BLaER1 (cell line): Measurements from ENCODE around the gene RPL19.

Source experiments
- H3K27ac ChIP-seq: shearing (Covaris generic); formaldehyde crosslinking; 2 replicates; pipeline ENCODE4 v1.8.1; 2022
- H3K27me3 ChIP-seq: shearing (Covaris generic); formaldehyde crosslinking; 2 replicates; pipeline ENCODE4 v1.8.1; 2022
- H3K36me3 ChIP-seq: shearing (Covaris generic); formaldehyde crosslinking; 2 replicates; pipeline ENCODE4 v1.8.1; 2022
- H3K4me1 ChIP-seq: shearing (Covaris generic); formaldehyde crosslinking; 2 replicates; pipeline ENCODE4 v1.8.1; 2022
- H3K4me2 ChIP-seq: shearing (Covaris generic); formaldehyde crosslinking; 2 replicates; pipeline ENCODE4 v1.8.1; 2022
- H3K4me3 ChIP-seq: shearing (Covaris generic); formaldehyde crosslinking; 2 replicates; pipeline ENCODE4 v1.8.1; 2022
- H3K9ac ChIP-seq: shearing (Covaris generic); formaldehyde crosslinking; 2 replicates; pipeline ENCODE4 v1.8.1; 2022
- H3K9me3 ChIP-seq: shearing (Covaris generic); formaldehyde crosslinking; 2 replicates; pipeline ENCODE4 v1.8.1; 2022
- H4K20me1 ChIP-seq: shearing (Covaris generic); formaldehyde crosslinking; 2 replicates; pipeline ENCODE4 v1.8.1; 2022
- Cebpa-rat ChIP-seq: shearing (Covaris generic); IDR thresholded peaks from 2 replicates; pipeline ENCODE4 v1.8.1; 2022

The RPL19 gene

DNA sequence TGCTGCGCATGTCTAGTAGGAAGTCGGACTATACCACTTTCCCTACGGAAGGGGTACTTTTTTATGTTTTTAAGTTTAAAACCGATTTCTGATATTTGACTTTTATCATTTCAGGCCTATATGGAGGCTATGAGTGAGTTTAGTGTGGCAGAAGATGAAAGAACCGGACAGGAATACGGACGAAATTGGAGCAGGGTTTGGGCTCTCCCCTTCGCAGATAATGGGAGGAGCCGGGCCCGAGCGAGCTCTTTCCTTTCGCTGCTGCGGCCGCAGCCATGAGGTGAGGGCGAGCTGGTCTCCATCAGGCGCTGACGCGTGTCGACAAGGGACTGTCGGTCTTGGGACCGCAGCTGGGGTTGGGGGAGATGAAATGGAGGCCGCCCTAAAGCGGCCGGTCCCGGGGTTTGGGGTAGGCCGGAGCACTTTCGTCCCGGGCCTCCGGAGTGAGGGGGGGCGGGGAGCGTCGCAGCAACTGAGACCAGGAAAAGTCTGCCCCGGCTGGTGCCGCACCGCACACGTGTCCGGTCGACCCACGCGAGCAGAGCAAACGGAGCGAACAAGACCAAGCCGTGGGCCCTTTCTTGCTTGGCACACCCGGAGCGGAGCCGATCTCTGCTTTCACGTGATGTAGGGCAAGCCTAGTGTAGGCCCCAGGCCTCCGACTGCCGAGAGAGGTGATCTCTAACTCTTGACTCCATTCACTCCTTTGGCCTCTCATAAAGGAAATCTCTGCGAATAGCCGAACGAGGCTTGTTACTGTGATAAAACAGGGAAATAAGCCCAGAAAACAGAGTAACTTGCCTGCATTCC, at the start of gene RPL19:
Gene RPL19 (plus strand): TSS at position 214 of the 810 bp plus-strand sequence. CDS start 62 bp downstream, at position 276.
- TF ChIP-seq Cebpa-rat: no peak
- Histone ChIP-seq H3K9me3 (no peaks in the 10 kb centered on the region), H4K20me1 (peaks cover 56% of the 10 kb centered on the region), H3K36me3 (peaks cover 44% of the 10 kb centered on the region), H3K4me2 (peak within 1 kb of the TSS; percentile 98), H3K9ac (peak within 1 kb of the TSS; percentile 99), H3K27me3 (no peaks in the 10 kb centered on the region), H3K4me1 (peaks cover 67% of the 10 kb centered on the region), H3K27ac (peak within 1 kb of the TSS; percentile 100), H3K4me3 (peak within 1 kb of the TSS; percentile 94)

GRCh38 chr17:39150795-39151149, 49.3 kb upstream of the RPL19 start:
- Histone ChIP-seq H3K4me3 (peak overlapping the region; percentile 55), H3K27ac (no peak overlapping the region), H3K27me3 (peaks cover 43% of the 10 kb centered on the region), H4K20me1 (peaks cover 9% of the 10 kb centered on the region; the same call in 1 of the 2 replicates), H3K9ac (no peak overlapping the region), H3K4me1 (peaks cover 25% of the 10 kb centered on the region), H3K36me3 (no peaks in the 10 kb centered on the region), H3K4me2 (peak overlapping the region; percentile 78), H3K9me3 (no peaks in the 10 kb centered on the region)
- no peak for TF ChIP-seq Cebpa-rat

DNA sequence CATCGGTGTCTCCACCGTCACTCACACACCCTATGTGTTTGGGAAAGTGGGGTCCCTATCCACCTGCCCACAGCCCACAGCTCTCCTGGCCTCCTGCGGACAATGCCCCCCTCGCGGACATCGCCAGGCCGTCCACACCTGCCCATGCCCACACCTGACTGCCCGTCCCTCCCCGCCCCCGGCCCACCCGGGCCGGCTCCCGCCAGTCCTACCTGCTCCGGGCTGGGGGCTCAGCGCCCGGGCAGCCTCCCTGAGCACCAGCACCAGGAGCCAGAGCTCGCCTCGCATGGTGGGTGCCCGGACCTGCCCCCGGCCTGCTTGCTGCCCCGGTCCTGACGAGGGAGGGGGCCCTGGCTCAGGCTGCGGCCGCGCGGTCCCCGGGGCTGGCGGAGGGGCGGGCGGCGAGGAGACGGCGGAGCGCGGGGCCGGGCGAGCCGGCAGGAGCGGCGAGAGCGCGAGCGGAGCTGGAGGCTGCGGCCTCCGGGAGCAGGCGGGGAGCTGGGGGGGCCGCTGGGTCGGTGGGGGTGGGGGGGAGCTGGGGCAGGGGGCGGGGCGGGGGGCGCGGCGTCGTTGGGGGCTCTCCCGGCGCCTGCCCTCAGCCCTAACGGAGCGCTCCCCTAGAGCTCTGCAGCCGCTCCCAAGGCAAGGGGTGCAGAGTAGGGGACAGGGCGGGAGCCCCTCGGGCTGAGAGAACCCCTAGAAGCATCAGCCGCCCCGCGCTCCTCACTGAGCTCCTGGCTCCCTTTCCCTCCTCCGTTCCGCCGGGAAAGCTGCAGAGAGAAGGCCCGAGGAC, 48.7 kb upstream of the RPL19 start, which contains the start of gene PLXDC1:
Gene PLXDC1 (minus strand): TSS at position 488 of the 793 bp plus-strand sequence. CDS start 200 bp downstream, at position 288.
- peaks cover 25% of the 10 kb centered on the region for H3K4me1 ChIP-seq
- H3K27me3 ChIP-seq: peaks cover 43% of the 10 kb centered on the region
- H4K20me1 ChIP-seq: peaks cover 9% of the 10 kb centered on the region; the same call in 1 of the 2 replicates
- 0 out of 2 replicates have a peak within 1 kb of the TSS, but pooled peaks have one; percentile 89 for H3K9ac ChIP-seq
- H3K9me3 ChIP-seq: no peaks in the 10 kb centered on the region
- H3K36me3 ChIP-seq: no peaks in the 10 kb centered on the region
- peak within 1 kb of the TSS; percentile 90 for H3K4me2 ChIP-seq
- H3K27ac ChIP-seq: no peak within 1 kb of the TSS
- H3K4me3 ChIP-seq: peak within 1 kb of the TSS; percentile 89
- TF ChIP-seq Cebpa-rat: no peak

DNA sequence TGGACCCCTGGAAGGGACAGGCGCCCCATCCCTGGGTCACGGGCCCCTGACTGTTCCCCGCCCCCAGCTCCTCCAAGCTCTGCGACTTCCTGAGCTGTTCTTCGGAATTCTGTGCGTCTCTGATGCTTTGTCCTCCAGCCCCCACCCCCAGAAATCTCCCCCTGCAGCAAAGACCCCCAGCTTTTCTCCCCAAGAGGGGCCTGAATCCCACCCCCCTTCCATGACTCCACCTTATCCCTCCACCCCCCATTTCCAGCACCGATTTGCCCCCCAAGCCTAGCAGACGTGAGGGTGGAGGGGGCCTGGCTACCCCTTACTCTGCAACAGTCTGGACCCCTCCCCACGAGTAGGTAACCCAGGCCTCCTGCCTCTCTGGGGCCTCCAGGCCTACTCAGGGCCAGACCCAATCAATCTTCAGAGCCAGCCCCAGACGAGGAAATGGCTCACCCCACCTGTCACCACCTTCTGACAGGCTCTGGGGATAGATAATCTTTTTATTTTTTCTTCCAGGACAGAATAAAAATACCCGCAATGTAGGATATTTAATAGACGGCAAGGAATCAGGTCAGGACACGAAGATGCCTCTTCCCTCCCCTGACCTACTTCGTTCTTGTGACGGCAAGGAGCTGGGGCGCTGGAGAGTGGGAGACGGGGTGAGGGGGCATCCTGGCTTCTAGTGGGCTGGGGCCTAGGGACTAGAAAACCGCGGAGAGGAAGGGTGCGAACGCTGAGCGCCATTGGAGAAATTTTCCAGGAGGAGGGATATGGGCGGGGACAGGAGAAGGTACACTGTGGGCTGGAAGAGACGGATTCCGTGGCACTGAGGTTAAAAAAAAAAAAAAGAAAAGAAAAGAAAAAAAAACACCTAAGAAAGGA, 47.9 kb upstream of the RPL19 start:
- Histone ChIP-seq H3K4me3 (peak overlapping the region; percentile 89), H3K27ac (no peak overlapping the region), H3K4me1 (peaks cover 25% of the 10 kb centered on the region), H3K9me3 (no peaks in the 10 kb centered on the region), H3K27me3 (peaks cover 43% of the 10 kb centered on the region), H3K36me3 (no peaks in the 10 kb centered on the region), H4K20me1 (peaks cover 9% of the 10 kb centered on the region; the same call in 1 of the 2 replicates), H3K9ac (peak overlapping the region; percentile 89; the same call in 1 of the 2 replicates), H3K4me2 (peak overlapping the region; percentile 90)
- TF ChIP-seq Cebpa-rat: no peak

DNA sequence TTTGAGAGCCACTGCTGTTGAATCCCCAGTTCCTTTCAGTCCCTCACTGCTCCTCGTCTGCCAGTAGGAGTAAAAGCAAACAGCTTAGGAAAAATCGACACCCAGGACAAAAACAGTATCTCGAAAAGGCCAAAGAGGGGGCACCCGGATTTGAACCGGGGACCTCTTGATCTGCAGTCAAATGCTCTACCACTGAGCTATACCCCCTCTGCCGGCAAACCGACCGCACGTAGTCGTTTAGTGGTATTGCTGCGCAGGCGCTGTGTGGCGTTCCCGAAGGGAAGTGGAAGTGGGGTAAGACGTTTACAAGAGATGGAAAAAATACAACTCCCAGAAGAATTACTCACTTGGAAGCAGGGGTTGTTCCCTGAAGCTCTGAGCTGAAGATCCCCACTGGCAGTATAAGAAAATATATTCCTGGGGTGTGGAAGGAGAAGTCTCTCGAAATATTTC, 46.5 kb upstream of the RPL19 start:
- Histone ChIP-seq H3K9ac (peak overlapping the region; percentile 89), H3K4me2 (peak overlapping the region; percentile 90), H4K20me1 (peaks cover 9% of the 10 kb centered on the region; the same call in 1 of the 2 replicates), H3K4me3 (peak overlapping the region; percentile 89), H3K27ac (peak overlapping the region; percentile 77), H3K27me3 (peaks cover 42% of the 10 kb centered on the region), H3K9me3 (no peaks in the 10 kb centered on the region), H3K4me1 (peaks cover 25% of the 10 kb centered on the region), H3K36me3 (no peaks in the 10 kb centered on the region)
- no peak for TF ChIP-seq Cebpa-rat

DNA sequence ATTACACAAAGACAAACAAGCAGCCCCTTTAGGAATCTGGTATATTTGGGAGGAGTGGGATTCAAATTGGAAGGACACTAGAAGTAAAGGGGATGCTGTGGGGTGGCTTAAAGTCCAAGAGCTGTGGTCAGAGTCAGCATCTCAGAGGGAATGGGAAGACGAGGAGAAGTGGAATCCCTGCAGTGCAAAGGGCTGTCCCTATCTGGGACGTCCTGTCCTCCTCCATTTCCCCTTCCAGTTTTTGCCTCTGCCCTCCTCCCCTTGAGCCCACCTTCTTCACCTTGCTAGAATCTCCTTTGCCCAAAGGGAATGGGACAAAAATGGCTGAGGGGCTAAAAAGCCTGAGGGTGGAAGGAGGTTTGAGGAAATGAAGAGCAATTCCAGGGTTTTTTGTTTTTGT, 44.4 kb upstream of the RPL19 start:
- peaks cover 29% of the 10 kb centered on the region for H3K4me1 ChIP-seq
- H3K9me3 ChIP-seq: no peaks in the 10 kb centered on the region
- H3K9ac ChIP-seq: no peak overlapping the region
- H3K27me3 ChIP-seq: peaks cover 22% of the 10 kb centered on the region
- H3K4me3 ChIP-seq: no peak overlapping the region
- no peak overlapping the region for H3K27ac ChIP-seq
- peaks cover 4% of the 10 kb centered on the region; the same call in 1 of the 2 replicates for H4K20me1 ChIP-seq
- peak overlapping the region; percentile 90; the same call in 1 of the 2 replicates for H3K4me2 ChIP-seq
- TF ChIP-seq Cebpa-rat: no peak
- H3K36me3 ChIP-seq: no peaks in the 10 kb centered on the region

DNA sequence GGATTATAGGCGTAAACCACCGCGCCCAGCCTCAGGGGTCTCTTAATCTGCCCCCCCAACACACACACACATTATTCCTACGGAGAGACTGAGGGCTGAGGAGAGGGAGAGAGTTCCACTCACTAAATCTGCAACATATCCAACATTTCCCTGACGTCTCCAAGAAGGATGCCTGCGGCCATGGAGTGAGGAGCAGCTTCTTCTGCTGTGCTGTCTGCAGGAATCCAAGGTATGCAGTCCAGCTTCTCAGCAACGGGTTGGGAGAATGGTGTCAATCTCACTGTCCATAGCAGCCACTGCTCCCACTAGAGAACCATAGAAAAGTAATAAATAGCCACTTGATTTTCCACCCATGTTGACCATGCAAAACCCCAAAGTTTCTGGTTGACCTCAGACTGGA, 43.6 kb upstream of the RPL19 start:
- no peaks in the 10 kb centered on the region for H3K36me3 ChIP-seq
- H3K4me2 ChIP-seq: no peak overlapping the region
- H3K4me1 ChIP-seq: peaks cover 31% of the 10 kb centered on the region
- no peaks in the 10 kb centered on the region; the same call in 1 of the 2 replicates for H4K20me1 ChIP-seq
- H3K9me3 ChIP-seq: no peaks in the 10 kb centered on the region
- no peak overlapping the region for H3K9ac ChIP-seq
- H3K27me3 ChIP-seq: peaks cover 14% of the 10 kb centered on the region
- H3K4me3 ChIP-seq: no peak overlapping the region
- no peak for TF ChIP-seq Cebpa-rat
- no peak overlapping the region for H3K27ac ChIP-seq

DNA sequence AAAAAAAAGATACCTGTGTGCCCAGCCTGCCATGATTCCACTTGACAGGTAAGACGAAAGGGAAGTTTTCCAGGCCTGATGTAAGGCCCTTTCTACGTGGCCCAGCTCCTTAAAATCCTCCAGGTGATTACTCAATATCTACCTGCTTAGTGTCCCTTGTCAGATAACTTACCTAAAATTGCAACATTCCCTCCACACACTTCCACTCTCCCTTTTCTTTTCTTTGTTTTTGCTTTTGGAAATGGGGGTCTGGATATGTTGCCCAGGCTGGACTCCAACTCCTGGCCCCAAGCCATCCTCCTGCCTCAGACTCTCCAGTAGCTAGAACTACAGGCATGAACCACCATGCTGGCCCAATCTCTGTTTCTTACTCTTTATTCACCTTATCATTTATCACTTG, 41.5 kb upstream of the RPL19 start:
- H4K20me1 ChIP-seq: no peaks in the 10 kb centered on the region
- no peak overlapping the region for H3K9ac ChIP-seq
- H3K9me3 ChIP-seq: no peaks in the 10 kb centered on the region
- H3K4me3 ChIP-seq: no peak overlapping the region
- H3K4me1 ChIP-seq: peaks cover 40% of the 10 kb centered on the region
- no peaks in the 10 kb centered on the region for H3K36me3 ChIP-seq
- no peak for TF ChIP-seq Cebpa-rat
- H3K4me2 ChIP-seq: no peak overlapping the region
- no peak overlapping the region for H3K27ac ChIP-seq
- no peaks in the 10 kb centered on the region for H3K27me3 ChIP-seq

DNA sequence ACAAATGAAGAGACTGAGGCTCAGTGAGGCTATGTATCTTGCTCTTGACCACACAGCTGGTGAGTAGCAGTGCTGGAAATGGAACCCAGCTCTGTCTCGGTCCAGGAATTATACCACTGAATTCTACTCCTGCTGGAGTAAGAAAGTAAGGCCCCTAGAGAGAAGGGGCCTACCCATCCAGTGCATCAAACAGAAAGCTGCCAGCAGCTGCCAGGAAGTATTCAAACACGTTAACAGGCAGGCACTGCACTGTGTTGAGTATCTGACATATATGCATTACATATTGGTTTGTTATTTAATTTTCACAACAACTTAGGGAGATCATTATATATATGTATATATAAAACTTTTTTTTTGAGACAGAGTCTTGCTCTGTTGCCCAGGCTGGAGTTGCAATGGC, 38.1 kb upstream of the RPL19 start:
- Histone ChIP-seq H3K9me3 (no peaks in the 10 kb centered on the region), H3K27me3 (peaks cover 25% of the 10 kb centered on the region), H3K27ac (peak overlapping the region; percentile 63; the same call in 1 of the 2 replicates), H3K36me3 (no peaks in the 10 kb centered on the region), H3K4me1 (peaks cover 67% of the 10 kb centered on the region), H4K20me1 (no peaks in the 10 kb centered on the region), H3K9ac (no peak overlapping the region), H3K4me3 (no peak overlapping the region), H3K4me2 (peak overlapping the region; percentile 59)
- TF ChIP-seq Cebpa-rat: no peak
